NCI-H1105 (cell line): ENCODE measurements around the gene CUX1.
"Not testable (repeated sequence)": the region's sequence is repeated elsewhere in the genome, so short reads cannot be mapped to it uniquely, and the experiment has no call there.

Source experiments
- DNase-seq: peaks from one replicate; lab custom pipeline; 2025; lab: John Stamatoyannopoulos, UW

The CUX1 gene

GRCh38 chr7:102099474-102099873, 282.0 kb downstream of the CUX1 start:
- no peak for DNase-seq

GRCh38 chr7:102101111-102101551, 283.7 kb downstream of the CUX1 start:
- DNase-seq, result no peak

- no peak for DNase-seq
Measured at GRCh38 chr7:102101926-102102325, 284.5 kb downstream of the CUX1 start.

GRCh38 chr7:102103027-102103372, 285.6 kb downstream of the CUX1 start:
- DNase-seq, result no peak

GRCh38 chr7:102104245-102104644, 286.8 kb downstream of the CUX1 start:
- no peak for DNase-seq

- DNase-seq, result no peak
Measured at GRCh38 chr7:102106625-102107024, 289.2 kb downstream of the CUX1 start.

- no peak for DNase-seq
Measured at GRCh38 chr7:102107474-102108104, 290.2 kb downstream of the CUX1 start.

GRCh38 chr7:102111061-102112041, 293.9 kb downstream of the CUX1 start:
- DNase-seq, result no peak

- DNase-seq, result no peak
Measured at GRCh38 chr7:102115181-102115580, 297.8 kb downstream of the CUX1 start.

- no peak for DNase-seq
Measured at GRCh38 chr7:102115931-102116330, 298.5 kb downstream of the CUX1 start.

GRCh38 chr7:102117743-102118142, 300.3 kb downstream of the CUX1 start:
- no peak for DNase-seq

- no peak for DNase-seq
Measured at GRCh38 chr7:102119213-102119651, 301.8 kb downstream of the CUX1 start.

GRCh38 chr7:102119925-102120324, 302.5 kb downstream of the CUX1 start:
- no peak for DNase-seq

GRCh38 chr7:102120666-102121195, 303.3 kb downstream of the CUX1 start:
- no peak for DNase-seq

- DNase-seq, result no peak
Measured at GRCh38 chr7:102122026-102122425, 304.6 kb downstream of the CUX1 start.

GRCh38 chr7:102125127-102125596, 307.7 kb downstream of the CUX1 start:
- no peak for DNase-seq

- no peak for DNase-seq
Measured at GRCh38 chr7:102128303-102128702, 310.9 kb downstream of the CUX1 start.

GRCh38 chr7:102129636-102130370, 312.4 kb downstream of the CUX1 start:
- no peak for DNase-seq

GRCh38 chr7:102132209-102132752, 314.9 kb downstream of the CUX1 start:
- no peak for DNase-seq

- no peak for DNase-seq
Measured at GRCh38 chr7:102138676-102139075, 321.2 kb downstream of the CUX1 start.

GRCh38 chr7:102140952-102141370, 323.5 kb downstream of the CUX1 start:
- DNase-seq, result no peak

GRCh38 chr7:102142433-102142832, 325.0 kb downstream of the CUX1 start:
- DNase-seq, result not testable (repeated sequence)
